Activated CD4-positive, alpha-beta T cell treated with anti-CD3 and anti-CD28 coated beads for 1 hour (primary cell): ENCODE measurements around the gene NDUFB10.
"Not testable (repeated sequence)": the region's sequence is repeated elsewhere in the genome, so short reads cannot be mapped to it uniquely, and the experiment has no call there.

Source experiments
- DNase-seq: peaks from one replicate; pipeline ENCODE4 v3.0.0-alpha.2; 2020

NDUFB10 gene

GRCh38 chr16:1947369-1947670 lies 12.0 kb upstream of the NDUFB10 start:
- DNase-seq = no peak

- no peak for DNase-seq
Observed at GRCh38 chr16:1949507-1949906, 9.8 kb upstream of the NDUFB10 start.

- no peak for DNase-seq
Observed at GRCh38 chr16:1950047-1950446, 9.3 kb upstream of the NDUFB10 start.

- DNase-seq = no peak
Observed at GRCh38 chr16:1950559-1950958, 8.8 kb upstream of the NDUFB10 start.

- no peak for DNase-seq
Observed at GRCh38 chr16:1953734-1954133, 5.6 kb upstream of the NDUFB10 start.

GRCh38 chr16:1957434-1958142 lies 1.8 kb upstream of the NDUFB10 start:
- DNase-seq = not testable (repeated sequence)

- not testable (repeated sequence) for DNase-seq
Observed at GRCh38 chr16:1958143-1958491, 1.2 kb upstream of the NDUFB10 start.

GRCh38 chr16:1958715-1959268 lies 546 bp upstream of the NDUFB10 start:
- no peak for DNase-seq

- DNase-seq = no peak
Observed at GRCh38 chr16:1960665-1961630, 1.6 kb downstream of the NDUFB10 start.

- DNase-seq = no peak
Observed at GRCh38 chr16:1961651-1962067, 2.3 kb downstream of the NDUFB10 start.

GRCh38 chr16:1962161-1963153 lies 3.1 kb downstream of the NDUFB10 start:
- not testable (repeated sequence) for DNase-seq

- DNase-seq = no peak
Observed at GRCh38 chr16:1963806-1964505, 4.6 kb downstream of the NDUFB10 start.

GRCh38 chr16:1964506-1965395 lies 5.4 kb downstream of the NDUFB10 start, which contains the start of gene RPS2:
RPS2 (minus strand) TSS chr16:1964826; CDS start chr16:1964625, 201 bp downstream.
- peak; percentile 97 for DNase-seq

GRCh38 chr16:1965396-1966001 lies 6.2 kb downstream of the NDUFB10 start:
- DNase-seq = no peak

- no peak for DNase-seq
Observed at GRCh38 chr16:1966460-1966859, 7.1 kb downstream of the NDUFB10 start, which contains the start of gene RNF151. RNF151 (plus strand) TSS chr16:1966856; CDS start chr16:1966882, 26 bp downstream.

GRCh38 chr16:1968146-1968953 lies 9.0 kb downstream of the NDUFB10 start:
- no peak for DNase-seq

GRCh38 chr16:1971796-1972489 lies 12.6 kb downstream of the NDUFB10 start, which contains the start of gene TBL3:
TBL3 (plus strand) TSS chr16:1972053; CDS start chr16:1972165, 112 bp downstream.
- DNase-seq = peak; percentile 95

- DNase-seq = no peak
Observed at GRCh38 chr16:1972490-1972877, 13.1 kb downstream of the NDUFB10 start.
